SK-N-SH (cell line): ENCODE results near the gene SSTR1. TPM values are rescaled to one million over a fixed set of nuclear protein-coding genes. Genes with fewer than 3 reads are reported as not detected.

Experiments used
- CTCF ChIA-PET: fragments of 300-600, 350-600 bp; formaldehyde crosslinking; extraction: SDS; loops from one replicate; lab custom pipeline; 2021; lab: Yijun Ruan, JAX
- POLR2A ChIA-PET: fragments of 350-600 bp; sonication (Branson Sonifier 250); formaldehyde crosslinking; extraction: SDS; loops from one replicate; lab custom pipeline; 2020; ENCODE audit warnings: antibody characterized with exemption, inconsistent platforms; lab: Yijun Ruan, JAX
- DNase-seq: peaks from one replicate; pipeline ENCODE4 v3.0.0; 2012
- H2AFZ ChIP-seq: fragments of 200-600 bp; sonication (generic); 2 replicates; pipeline ENCODE4 v1.8.1; 2016; ENCODE audit warnings: antibody characterized with exemption, mild to moderate bottlenecking, low read depth
- H3F3A ChIP-seq: fragments of 200-600 bp; sonication (generic); replicated peaks from 2 replicates; pipeline ENCODE3; 2016; ENCODE audit warnings: antibody characterized with exemption, mild to moderate bottlenecking; ENCODE audit not compliant: insufficient read depth
- H3K27ac ChIP-seq, 2 experiments: fragments of 200-500 bp in 1 of 2; fragments of 200-600 bp in 1 of 2; sonication (Bioruptor generic) in 1 of 2; sonication (generic), shearing (Covaris generic) in 1 of 2; 2 replicates each; pipeline versions ENCODE4 v1.5.1 to v1.6.1; 2014 to 2016; ENCODE audit warnings: low read depth in 2 of 2, inconsistent platforms in 1 of 2, low read length in 1 of 2, mild to moderate bottlenecking in 1 of 2, mixed read lengths in 1 of 2
- H3K27me3 ChIP-seq: fragments of 200-600 bp; sonication (generic), shearing (Covaris generic); 2 replicates; pipeline ENCODE4 v1.6.1; 2016; ENCODE audit warnings: mixed run types; ENCODE audit not compliant: insufficient read depth
- H3K36me3 ChIP-seq, 2 experiments: fragments of 200-500 bp in 1 of 2; fragments of 200-600 bp in 1 of 2; sonication (Bioruptor generic) in 1 of 2; sonication (generic) in 1 of 2; replicated peaks in 1 of 2; 2 replicates each; pipeline versions ENCODE3 to v1.5.1; 2014 to 2016; ENCODE audit warnings: low read length in 1 of 2, mild to moderate bottlenecking in 1 of 2; ENCODE audit not compliant: insufficient read depth in 2 of 2, control insufficient read depth in 1 of 2
- H3K4me1 ChIP-seq, 2 experiments: fragments of 200-500 bp in 1 of 2; fragments of 200-600 bp in 1 of 2; sonication (Bioruptor generic) in 1 of 2; sonication (generic), shearing (Covaris generic) in 1 of 2; 2 replicates each; pipeline versions ENCODE4 v1.5.1 to v1.6.1; 2014 to 2016; ENCODE audit warnings: low read depth in 1 of 2, low read length in 1 of 2, mixed run types in 1 of 2; ENCODE audit not compliant: insufficient read depth in 2 of 2, control insufficient read depth in 1 of 2
- H3K4me2 ChIP-seq: fragments of 200-600 bp; sonication (generic), shearing (Covaris generic); 2 replicates; pipeline ENCODE4 v1.6.1; 2017; ENCODE audit warnings: mixed run types
- H3K4me3 ChIP-seq, 2 experiments: fragments of 200-500 bp in 1 of 2; fragments of 200-600 bp in 1 of 2; sonication (Bioruptor generic) in 1 of 2; sonication (generic), shearing (Covaris generic) in 1 of 2; 2 replicates each; pipeline versions ENCODE4 v1.5.1 to v1.8.1; 2014 to 2016; ENCODE audit warnings: low read depth in 2 of 2, inconsistent platforms in 1 of 2, low read length in 1 of 2, mild to moderate bottlenecking in 1 of 2, mixed read lengths in 1 of 2, moderate library complexity in 1 of 2
- H3K79me2 ChIP-seq: fragments of 200-600 bp; sonication (generic); 2 replicates; pipeline ENCODE4 v1.8.1; 2017; ENCODE audit warnings: mild to moderate bottlenecking; ENCODE audit not compliant: insufficient read depth
- H3K9ac ChIP-seq: fragments of 200-600 bp; sonication (generic); 2 replicates; pipeline ENCODE4 v1.6.1; 2017; ENCODE audit warnings: mixed run types
- H3K9me2 ChIP-seq: fragments of 200-600 bp; sonication (generic); 2 replicates; pipeline ENCODE4 v1.6.1; 2017; ENCODE audit warnings: mixed run types
- H3K9me3 ChIP-seq: fragments of 200-600 bp; sonication (generic); 2 replicates; pipeline ENCODE4 v1.6.1; 2017; ENCODE audit warnings: mixed run types, mild to moderate bottlenecking, moderate library complexity
- H4K20me1 ChIP-seq: fragments of 200-600 bp; sonication (generic); 2 replicates; pipeline ENCODE4 v1.6.1; 2017; ENCODE audit warnings: mild to moderate bottlenecking, mixed run types; ENCODE audit not compliant: insufficient read depth
- ELF1 ChIP-seq: IDR thresholded peaks from 2 replicates; pipeline ENCODE4 v1.4.0; 2012
- EP300 ChIP-seq, 2 experiments: IDR thresholded peaks; 2 replicates each; pipeline versions ENCODE4 v1.4.0 to v1.6.1; 2012; ENCODE audit warnings: borderline replicate concordance in 1 of 2, low read depth in 1 of 2, low read length in 1 of 2
- FOXJ3 ChIP-seq: sonication (generic); formaldehyde crosslinking; IDR thresholded peaks from 2 replicates; pipeline ENCODE4 v1.5.1; 2020; ENCODE audit warnings: mild to moderate bottlenecking, missing genetic modification reagents
- FOXM1 ChIP-seq: IDR thresholded peaks from 2 replicates; pipeline ENCODE4 v1.4.0; 2012; ENCODE audit warnings: low read depth, mild to moderate bottlenecking
- GATA2 ChIP-seq: sonication (generic); formaldehyde crosslinking; IDR thresholded peaks from 2 replicates; pipeline ENCODE4 v1.5.0; 2020; ENCODE audit warnings: mild to moderate bottlenecking, missing genetic modification reagents
- NRF1 ChIP-seq: IDR thresholded peaks from 2 replicates; pipeline ENCODE4 v1.6.1; 2012; ENCODE audit warnings: low read depth, mild to moderate bottlenecking, low read length
- POLR2AphosphoS5 ChIP-seq: IDR thresholded peaks from 2 replicates; pipeline ENCODE4 v1.6.1; 2012; ENCODE audit warnings: low read depth, low read length
- RFX5 ChIP-seq: IDR thresholded peaks from 2 replicates; pipeline ENCODE4 v1.6.1; 2012; ENCODE audit warnings: mild to moderate bottlenecking, improper control_type of control experiment, low read length
- SIN3A ChIP-seq: IDR thresholded peaks from 2 replicates; pipeline ENCODE4 v1.6.1; 2012; ENCODE audit warnings: low read depth, mild to moderate bottlenecking, low read length, moderate library complexity, borderline replicate concordance
- SMC3 ChIP-seq: IDR thresholded peaks from 2 replicates; pipeline ENCODE4 v1.6.1; 2012; ENCODE audit warnings: low read depth, low read length, improper control_type of control experiment
- TEAD4 ChIP-seq: IDR thresholded peaks from 2 replicates; pipeline ENCODE4 v1.4.0; 2012; ENCODE audit warnings: mild to moderate bottlenecking, borderline replicate concordance; ENCODE audit not compliant: insufficient read depth
- YY1 ChIP-seq: IDR thresholded peaks from 2 replicates; pipeline ENCODE4 v1.4.0; 2012; ENCODE audit warnings: low read depth, mild to moderate bottlenecking
- WGBS: methylation state at CpG from one replicate; pipeline ENCODE4 v1.1.6; 2017; ENCODE audit warnings: low lambda C conversion rate; 5-methylcytosine and 5-hydroxymethylcytosine counted together
- polyA plus RNA-seq, 3 experiments: library from polyadenylated mRNA; depleted of rRNA; stranded (reverse); fragments of >200 nt; gene quantifications; 2 replicates each; pipeline ENCODE4 v1.2.3, GENCODE V29; 2012
- TF ChIP-seq, protein P1 (sequence below): fragments of 150-350 bp; IDR thresholded peaks from 2 replicates; pipeline ENCODE4 v1.6.1; 2016; ENCODE audit warnings: mild to moderate bottlenecking, low read depth, low read length
- TF ChIP-seq, protein P2 (sequence below): IDR thresholded peaks from 2 replicates; pipeline ENCODE4 v1.4.0; 2012; ENCODE audit warnings: low read depth, borderline replicate concordance
- TF ChIP-seq, protein P3 (sequence below): fragments of 150-350 bp; IDR thresholded peaks from 2 replicates; pipeline ENCODE4 v1.6.1; 2017; ENCODE audit warnings: antibody characterized with exemption, low read length, low read depth, borderline replicate concordance
- TF ChIP-seq, protein P4 (sequence below): IDR thresholded peaks from 2 replicates; pipeline ENCODE4 v1.4.0; 2012; ENCODE audit warnings: low read depth

SSTR1 gene
- polyA plus RNA-seq, 1 of the 3 experiments (the other 2 are of a cell fraction) = 0.08 TPM

DNA sequence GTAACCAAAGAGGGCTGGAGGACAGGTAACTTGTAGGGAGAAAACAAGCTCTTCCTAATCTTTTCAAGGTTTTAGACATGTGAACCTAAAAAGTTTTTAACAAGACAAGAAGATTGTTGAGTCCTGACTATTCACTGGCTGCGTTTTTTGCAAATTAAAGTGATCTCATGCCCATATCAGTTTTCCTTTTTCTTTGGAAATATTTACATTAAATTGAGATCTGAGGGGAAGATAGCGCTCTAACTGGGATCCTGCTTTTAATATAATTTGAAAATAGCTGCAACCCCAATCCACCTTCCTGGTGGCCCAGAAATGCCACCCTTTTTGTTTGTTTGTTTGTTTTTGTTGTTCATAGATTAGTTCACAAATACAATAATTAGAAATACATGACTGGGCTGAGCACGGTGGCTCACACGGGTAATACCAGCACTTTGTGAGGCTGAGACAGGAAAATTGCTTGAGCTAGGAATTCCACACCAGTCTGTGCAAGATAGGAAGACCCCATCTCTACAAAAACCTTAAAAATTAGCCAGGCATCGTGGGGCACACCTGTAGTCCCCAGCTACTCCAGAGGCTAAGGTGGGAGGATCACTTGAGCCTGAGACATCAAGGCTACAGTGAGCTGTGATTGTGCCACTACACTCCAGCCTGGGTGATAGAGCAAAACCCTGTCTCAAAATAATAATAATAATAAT lies 2.4 kb upstream of the SSTR1 start:
- H3K4me2 ChIP-seq = no peak overlapping the region
- no peak overlapping the region for H2AFZ ChIP-seq
- H3K4me1 ChIP-seq = no peaks in the 10 kb centered on the region
- TF ChIP-seq ELF1 (no peak), RFX5 (no peak), SMC3 (no peak), NRF1 (no peak), POLR2AphosphoS5 (no peak), SIN3A (no peak), TEAD4 (no peak), FOXM1 (no peak), FOXJ3 (CRISPR knock-in tag) (no peak), EP300 (IDR thresholded peaks at IDR 0.05; ENCODE audit: borderline replicate concordance in 1 of 2, low read depth in 1 of 2, low read length in 1 of 2) (no peak), YY1 (no peak), GATA2 (no peak)
- TF ChIP-seq, protein P1, sequence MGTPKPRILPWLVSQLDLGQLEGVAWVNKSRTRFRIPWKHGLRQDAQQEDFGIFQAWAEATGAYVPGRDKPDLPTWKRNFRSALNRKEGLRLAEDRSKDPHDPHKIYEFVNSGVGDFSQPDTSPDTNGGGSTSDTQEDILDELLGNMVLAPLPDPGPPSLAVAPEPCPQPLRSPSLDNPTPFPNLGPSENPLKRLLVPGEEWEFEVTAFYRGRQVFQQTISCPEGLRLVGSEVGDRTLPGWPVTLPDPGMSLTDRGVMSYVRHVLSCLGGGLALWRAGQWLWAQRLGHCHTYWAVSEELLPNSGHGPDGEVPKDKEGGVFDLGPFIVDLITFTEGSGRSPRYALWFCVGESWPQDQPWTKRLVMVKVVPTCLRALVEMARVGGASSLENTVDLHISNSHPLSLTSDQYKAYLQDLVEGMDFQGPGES = no peak
- TF ChIP-seq, protein P2, sequence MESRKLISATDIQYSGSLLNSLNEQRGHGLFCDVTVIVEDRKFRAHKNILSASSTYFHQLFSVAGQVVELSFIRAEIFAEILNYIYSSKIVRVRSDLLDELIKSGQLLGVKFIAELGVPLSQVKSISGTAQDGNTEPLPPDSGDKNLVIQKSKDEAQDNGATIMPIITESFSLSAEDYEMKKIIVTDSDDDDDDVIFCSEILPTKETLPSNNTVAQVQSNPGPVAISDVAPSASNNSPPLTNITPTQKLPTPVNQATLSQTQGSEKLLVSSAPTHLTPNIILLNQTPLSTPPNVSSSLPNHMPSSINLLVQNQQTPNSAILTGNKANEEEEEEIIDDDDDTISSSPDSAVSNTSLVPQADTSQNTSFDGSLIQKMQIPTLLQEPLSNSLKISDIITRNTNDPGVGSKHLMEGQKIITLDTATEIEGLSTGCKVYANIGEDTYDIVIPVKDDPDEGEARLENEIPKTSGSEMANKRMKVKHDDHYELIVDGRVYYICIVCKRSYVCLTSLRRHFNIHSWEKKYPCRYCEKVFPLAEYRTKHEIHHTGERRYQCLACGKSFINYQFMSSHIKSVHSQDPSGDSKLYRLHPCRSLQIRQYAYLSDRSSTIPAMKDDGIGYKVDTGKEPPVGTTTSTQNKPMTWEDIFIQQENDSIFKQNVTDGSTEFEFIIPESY = no peak
- TF ChIP-seq, protein P3, sequence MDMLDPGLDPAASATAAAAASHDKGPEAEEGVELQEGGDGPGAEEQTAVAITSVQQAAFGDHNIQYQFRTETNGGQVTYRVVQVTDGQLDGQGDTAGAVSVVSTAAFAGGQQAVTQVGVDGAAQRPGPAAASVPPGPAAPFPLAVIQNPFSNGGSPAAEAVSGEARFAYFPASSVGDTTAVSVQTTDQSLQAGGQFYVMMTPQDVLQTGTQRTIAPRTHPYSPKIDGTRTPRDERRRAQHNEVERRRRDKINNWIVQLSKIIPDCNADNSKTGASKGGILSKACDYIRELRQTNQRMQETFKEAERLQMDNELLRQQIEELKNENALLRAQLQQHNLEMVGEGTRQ = no peak
- TF ChIP-seq, protein P4, sequence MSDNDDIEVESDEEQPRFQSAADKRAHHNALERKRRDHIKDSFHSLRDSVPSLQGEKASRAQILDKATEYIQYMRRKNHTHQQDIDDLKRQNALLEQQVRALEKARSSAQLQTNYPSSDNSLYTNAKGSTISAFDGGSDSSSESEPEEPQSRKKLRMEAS = no peak
- H3F3A ChIP-seq = peaks cover 2% of the 10 kb centered on the region
- no peaks in the 10 kb centered on the region for H3K9me3 ChIP-seq
- no peaks in the 10 kb centered on the region for H4K20me1 ChIP-seq
- no peaks in the 10 kb centered on the region for H3K9me2 ChIP-seq
- ChIA-PET POLR2A (no interaction called here), CTCF (no interaction called here)
- DNase-seq = no peak
- H3K4me3 ChIP-seq = no peak overlapping the region
- peaks cover 4% of the 10 kb centered on the region; the same call in 1 of the 2 replicates for H3K27me3 ChIP-seq
- H3K79me2 ChIP-seq = no peaks in the 10 kb centered on the region
- H3K9ac ChIP-seq = no peak overlapping the region
- no peaks in the 10 kb centered on the region for H3K36me3 ChIP-seq
- H3K27ac ChIP-seq = no peak overlapping the region
- 0% methylated on average over 5 of the region's 5 CpGs for WGBS
